MM.1S (cell line): ENCODE results near the gene DNAJA4.

Experiments
- DNase-seq: peaks from one replicate; pipeline ENCODE4 v3.0.0-alpha.2; 2015
- H2AFZ ChIP-seq: fragments of 300-600 bp; sonication (generic); 2 replicates; pipeline ENCODE4 v1.6.0; 2016; ENCODE audit warnings: antibody characterized with exemption, low read length
- H3F3A ChIP-seq: fragments of 300-600 bp; sonication (generic); 2 replicates; pipeline ENCODE4 v1.6.1; 2016; ENCODE audit warnings: mild to moderate bottlenecking, antibody characterized with exemption, low read length, moderate library complexity, mixed read lengths; ENCODE audit not compliant: insufficient read depth
- H3K27ac ChIP-seq: fragments of 300-600 bp; sonication (generic); 2 replicates; pipeline ENCODE4 v1.5.1; 2016; ENCODE audit warnings: mild to moderate bottlenecking, low read length
- H3K27me3 ChIP-seq: fragments of 300-600 bp; sonication (generic); replicated peaks from 2 replicates; pipeline ENCODE4 v1.6.0; 2016; ENCODE audit warnings: low read length; ENCODE audit not compliant: insufficient read depth
- H3K36me3 ChIP-seq: fragments of 300-600 bp; sonication (generic); replicated peaks from 2 replicates; pipeline ENCODE4 v1.6.1; 2016; ENCODE audit warnings: mild to moderate bottlenecking, low read length, mixed read lengths; ENCODE audit not compliant: insufficient read depth
- H3K4me1 ChIP-seq: fragments of 300-600 bp; sonication (generic); 2 replicates; pipeline ENCODE4 v1.6.1; 2016; ENCODE audit warnings: low read length, mixed read lengths
- H3K4me2 ChIP-seq: fragments of 300-600 bp; sonication (generic); 2 replicates; pipeline ENCODE4 v1.6.0; 2016; ENCODE audit warnings: low read depth, low read length
- H3K4me3 ChIP-seq: fragments of 300-600 bp; sonication (generic); 2 replicates; pipeline ENCODE4 v1.5.1; 2016; ENCODE audit warnings: low read length, mixed read lengths
- H3K79me2 ChIP-seq: fragments of 300-600 bp; sonication (generic); 2 replicates; pipeline ENCODE4 v1.6.1; 2016; ENCODE audit warnings: mixed run types, low read length, mixed read lengths
- H3K9ac ChIP-seq: fragments of 300-600 bp; sonication (generic); 2 replicates; pipeline ENCODE4 v1.6.1; 2016; ENCODE audit warnings: low read length, mixed read lengths
- H3K9me2 ChIP-seq: fragments of 300-600 bp; sonication (generic); replicated peaks from 2 replicates; pipeline ENCODE4 v1.6.1; 2016; ENCODE audit warnings: mild to moderate bottlenecking, low read length, mixed read lengths; ENCODE audit not compliant: insufficient read depth
- H3K9me3 ChIP-seq: fragments of 300-600 bp; sonication (generic); replicated peaks from 2 replicates; pipeline ENCODE4 v1.6.1; 2016; ENCODE audit warnings: mild to moderate bottlenecking, low read length, mixed read lengths; ENCODE audit not compliant: insufficient read depth
- H4K20me1 ChIP-seq: fragments of 300-600 bp; sonication (generic); 2 replicates; pipeline ENCODE4 v1.6.1; 2016; ENCODE audit warnings: mild to moderate bottlenecking, low read length, moderate library complexity, mixed read lengths; ENCODE audit not compliant: insufficient read depth
- CTCF ChIP-seq: fragments of 300-600 bp; sonication (generic); IDR thresholded peaks from 2 replicates; pipeline ENCODE4 v1.5.1; 2016; ENCODE audit warnings: antibody characterized with exemption, low read length, mixed read lengths
- EZH2 ChIP-seq: fragments of 300-600 bp; sonication (generic); optimal IDR thresholded peaks from 2 replicates; pipeline ENCODE3; 2017; ENCODE audit warnings: low read depth, mild to moderate bottlenecking, antibody characterized with exemption, low read length, mixed read lengths
- EZH2phosphoT487 ChIP-seq: fragments of 300-600 bp; sonication (generic); IDR thresholded peaks from 2 replicates; pipeline ENCODE4 v1.6.1; 2018; ENCODE audit warnings: antibody characterized with exemption, low read length

DNAJA4 gene

GRCh38 chr15:78284758-78285157 is 20.4 kb downstream of the DNAJA4 start:
- Histone ChIP-seq H3K9me2 (no peaks in the 10 kb centered on the region), H3K4me2 (no peak overlapping the region), H3K27ac (no peak overlapping the region), H3F3A (no peaks in the 10 kb centered on the region), H3K9ac (no peak overlapping the region), H3K4me1 (no peaks in the 10 kb centered on the region), H3K36me3 (no peaks in the 10 kb centered on the region; the same call in 1 of the 2 replicates), H3K9me3 (no peaks in the 10 kb centered on the region), H3K79me2 (no peaks in the 10 kb centered on the region), H3K4me3 (no peak overlapping the region), H4K20me1 (no peaks in the 10 kb centered on the region), H2AFZ (no peak overlapping the region), H3K27me3 (no peaks in the 10 kb centered on the region)
- TF ChIP-seq EZH2 (no peak), CTCF (no peak), EZH2phosphoT487 (no peak)
- no peak for DNase-seq

- Histone ChIP-seq H3K36me3 (no peaks in the 10 kb centered on the region), H3K4me2 (no peak overlapping the region)
Measured at GRCh38 chr15:78290222-78290621, 25.9 kb downstream of the DNAJA4 start.

GRCh38 chr15:78291052-78291451 is 26.7 kb downstream of the DNAJA4 start:
- Histone ChIP-seq H2AFZ (no peak overlapping the region), H3K9me3 (no peaks in the 10 kb centered on the region), H3K27ac (no peak overlapping the region), H3K9me2 (no peaks in the 10 kb centered on the region), H3K4me1 (no peaks in the 10 kb centered on the region), H3K79me2 (no peaks in the 10 kb centered on the region), H4K20me1 (no peaks in the 10 kb centered on the region), H3K4me2 (no peak overlapping the region), H3K36me3 (no peaks in the 10 kb centered on the region), H3K4me3 (no peak overlapping the region), H3F3A (no peaks in the 10 kb centered on the region), H3K9ac (no peak overlapping the region), H3K27me3 (no peaks in the 10 kb centered on the region)
- no peak for DNase-seq
- TF ChIP-seq EZH2 (no peak), CTCF (no peak), EZH2phosphoT487 (no peak)

More at GRCh38 chr15:78290222-78290621, 25.9 kb downstream of the DNAJA4 start:
- H3K9me2 ChIP-seq: no peaks in the 10 kb centered on the region
- no peak overlapping the region for H3K9ac ChIP-seq
- H2AFZ ChIP-seq: no peak overlapping the region
- TF ChIP-seq CTCF (no peak), EZH2 (no peak), EZH2phosphoT487 (no peak)
- H3K9me3 ChIP-seq: no peaks in the 10 kb centered on the region
- H3K27ac ChIP-seq: no peak overlapping the region
- no peak for DNase-seq
- H3K4me1 ChIP-seq: no peaks in the 10 kb centered on the region
- no peak overlapping the region for H3K4me3 ChIP-seq
- no peaks in the 10 kb centered on the region for H3K27me3 ChIP-seq
- no peaks in the 10 kb centered on the region for H3F3A ChIP-seq
- no peaks in the 10 kb centered on the region for H4K20me1 ChIP-seq
- no peaks in the 10 kb centered on the region for H3K79me2 ChIP-seq
